Kidney (tissue), 14 donors: ENCODE data around the gene CIART. TPM values are rescaled to one million over a fixed set of nuclear protein-coding genes. Genes with fewer than 3 reads are reported as not detected.

Experiments used
- DNase-seq, 5 donors: peaks; one replicate each; pipeline ENCODE4 v3.0.0-alpha.2; 2013 to 2020
- FAIRE-seq: peaks from 2 replicates; lab custom pipeline; 2012; peaks lifted over from hg19 to GRCh38; lab: Jason Lieb, UNC
- H3K27ac ChIP-seq, 2 donors: one replicate each; pipeline ENCODE4 v1.7.0; 2013; ENCODE audit warnings: low read depth in 2 of 2, low read length in 2 of 2, inconsistent platforms in 1 of 2
- H3K27me3 ChIP-seq: one replicate; pipeline ENCODE4 v1.7.1; 2013; ENCODE audit warnings: low read length, inconsistent platforms; ENCODE audit not compliant: control insufficient read depth, insufficient read depth
- H3K36me3 ChIP-seq, 3 donors: one replicate each; pipeline versions ENCODE4 v1.7.0 to v1.7.1; 2013; ENCODE audit warnings: low read length in 3 of 3, control low read depth in 1 of 3, inconsistent platforms in 1 of 3; ENCODE audit not compliant: insufficient read depth in 3 of 3, control insufficient read depth in 2 of 3
- H3K4me1 ChIP-seq, 3 donors: one replicate each; pipeline versions ENCODE4 v1.7.0 to v1.7.1; 2013; ENCODE audit warnings: low read length in 3 of 3, inconsistent platforms in 1 of 3, low read depth in 1 of 3; ENCODE audit not compliant: control insufficient read depth in 2 of 3, insufficient read depth in 2 of 3
- H3K4me3 ChIP-seq, 3 donors: one replicate each; pipeline versions ENCODE4 v1.7.0 to v1.8.1; 2013; ENCODE audit warnings: low read length in 3 of 3, control low read depth in 1 of 3, inconsistent platforms in 1 of 3
- H3K9ac ChIP-seq, 3 donors: one replicate each; pipeline versions ENCODE4 v1.7.0 to v1.7.1; 2013; ENCODE audit warnings: low read length in 3 of 3, control low read depth in 1 of 3, inconsistent platforms in 1 of 3
- H3K9me3 ChIP-seq, 3 donors: one replicate each; pipeline versions ENCODE4 v1.7.0 to v1.7.1; 2013; ENCODE audit warnings: low read length in 3 of 3, control low read depth in 1 of 3, inconsistent platforms in 1 of 3; ENCODE audit not compliant: control insufficient read depth in 2 of 3, insufficient read depth in 1 of 3
- intact Hi-C: fragments of 100-400 bp; cut with DNase I; formaldehyde crosslinking; loops from one replicate; pipeline ENCODE4 v1.11.1; 2022
- polyA plus RNA-seq: library from polyadenylated mRNA; stranded (reverse); fragments of 350-450 nt; fragmentation: Illumina TruSeq; extraction: RNeasy Lipid Tissue Mini Kit (QIAGEN cat#74804); gene quantifications from one replicate; pipeline ENCODE4 v1.2.3, GENCODE V29; 2014; ENCODE audit warnings: low read depth, low replicate concordance; ENCODE audit not compliant: insufficient read depth
- total RNA-seq: library from RNA; stranded (reverse); fragmentation: NEBNext Ultra II Directional; extraction: Animal tissue kit (Norgen Biotek cat#: 25700); gene quantifications from one replicate; pipeline ENCODE4 v1.2.1, GENCODE V29; 2021
- TF ChIP-seq, protein P1 (sequence below): IDR thresholded peaks from 3 replicates; pipeline ENCODE4 v1.5.1; 2012; ENCODE audit warnings: mild to moderate bottlenecking, moderate library complexity, borderline replicate concordance; ENCODE audit not compliant: insufficient read depth; ENCODE audit errors: extremely low read depth
- donor health status: control.
- donor health status: control.
- donor health status: control.
- donor health status: control.
- donor health status: control.
- donor health status: DM: yes; HTN: yes; CAD: no.
- donor health status: Normal renal cell carcinoma (clear cell type).

Gene CIART
- total and polyA plus RNA-seq, 2 donors from 2014 or later: 8.8 to 9.1 TPM

DNA sequence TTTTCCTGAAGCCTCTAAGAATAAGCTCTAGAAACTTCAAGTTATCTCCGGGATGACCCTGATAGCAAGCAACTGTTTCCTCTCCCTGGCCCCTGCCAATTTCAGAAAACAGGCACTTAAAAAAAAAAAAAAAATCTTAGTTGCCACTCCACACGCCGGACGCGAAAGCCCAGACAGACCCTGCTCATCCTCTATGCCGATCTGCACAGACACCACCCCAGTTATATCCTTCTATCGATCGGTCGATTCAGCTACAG is 48.1 kb upstream of the CIART start:
- intact Hi-C loops: no loop called here
- H3K9me3 ChIP-seq: no peaks in the 10 kb centered on the region

DNA sequence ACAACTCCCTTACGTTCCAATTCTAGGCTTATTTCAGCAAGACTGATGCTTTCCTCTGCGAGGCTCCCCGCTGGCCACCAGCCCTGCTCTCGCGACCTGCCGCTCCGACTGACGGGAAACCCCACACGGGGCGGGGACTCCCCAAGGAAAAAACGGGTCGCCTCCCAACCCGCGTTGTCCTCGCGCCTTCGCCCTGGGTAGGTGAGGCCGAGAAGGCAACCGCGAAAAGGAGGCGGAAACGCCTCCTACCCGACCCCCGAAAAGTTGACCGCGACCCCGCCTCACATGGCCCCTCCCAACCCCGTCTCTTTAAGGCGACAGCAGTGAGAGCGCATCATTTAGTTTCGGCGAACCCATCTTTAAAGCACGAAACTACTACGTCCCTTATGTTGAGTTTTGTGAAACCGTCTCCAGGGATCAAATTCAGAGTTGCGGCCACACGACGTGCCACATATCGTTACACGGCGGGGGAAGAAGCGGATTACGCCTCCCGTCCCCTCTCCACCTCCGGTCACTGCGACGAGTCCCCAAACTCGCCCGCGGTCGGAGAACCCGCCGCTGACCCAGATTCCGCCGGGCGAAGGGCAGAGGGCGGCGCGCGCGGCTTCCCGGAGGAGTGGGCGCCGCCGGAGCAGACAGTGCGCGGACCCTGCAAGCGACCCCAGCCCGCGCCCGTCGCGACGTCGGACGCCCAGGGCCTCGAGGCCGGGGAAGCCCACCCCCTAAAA is 47.6 kb upstream of the CIART start:
- no peaks in the 10 kb centered on the region for H3K9me3 ChIP-seq
- no peaks in the 10 kb centered on the region for H3K36me3 ChIP-seq
- H3K4me3 ChIP-seq: peak overlapping the region; percentile 80 to 98 (median 88)
- peaks cover 0 to 3% (median 0%) of the 10 kb centered on the region in 3 donors for H3K4me1 ChIP-seq
- H3K9ac ChIP-seq: peak overlapping the region; percentile 72 to 97 (median 97)
- H3K27me3 ChIP-seq: no peaks in the 10 kb centered on the region
- TF ChIP-seq, protein P1, sequence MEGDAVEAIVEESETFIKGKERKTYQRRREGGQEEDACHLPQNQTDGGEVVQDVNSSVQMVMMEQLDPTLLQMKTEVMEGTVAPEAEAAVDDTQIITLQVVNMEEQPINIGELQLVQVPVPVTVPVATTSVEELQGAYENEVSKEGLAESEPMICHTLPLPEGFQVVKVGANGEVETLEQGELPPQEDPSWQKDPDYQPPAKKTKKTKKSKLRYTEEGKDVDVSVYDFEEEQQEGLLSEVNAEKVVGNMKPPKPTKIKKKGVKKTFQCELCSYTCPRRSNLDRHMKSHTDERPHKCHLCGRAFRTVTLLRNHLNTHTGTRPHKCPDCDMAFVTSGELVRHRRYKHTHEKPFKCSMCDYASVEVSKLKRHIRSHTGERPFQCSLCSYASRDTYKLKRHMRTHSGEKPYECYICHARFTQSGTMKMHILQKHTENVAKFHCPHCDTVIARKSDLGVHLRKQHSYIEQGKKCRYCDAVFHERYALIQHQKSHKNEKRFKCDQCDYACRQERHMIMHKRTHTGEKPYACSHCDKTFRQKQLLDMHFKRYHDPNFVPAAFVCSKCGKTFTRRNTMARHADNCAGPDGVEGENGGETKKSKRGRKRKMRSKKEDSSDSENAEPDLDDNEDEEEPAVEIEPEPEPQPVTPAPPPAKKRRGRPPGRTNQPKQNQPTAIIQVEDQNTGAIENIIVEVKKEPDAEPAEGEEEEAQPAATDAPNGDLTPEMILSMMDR: no peak
- peak overlapping the region; percentile 93 to 94 for H3K27ac ChIP-seq
- intact Hi-C loops: no loop called here
- DNase-seq (peak; percentile 76 to 94 (median 88)), FAIRE-seq (no peak)

More for the DNA sequence above, 48.1 kb upstream of the CIART start:
- H3K27me3 ChIP-seq: no peaks in the 10 kb centered on the region
- DNase-seq (no peak), FAIRE-seq (no peak)
- H3K4me3 ChIP-seq: peak overlapping the region; percentile 80 to 98 (median 88)
- TF ChIP-seq, protein P1: no peak
- peaks cover 0 to 3% (median 0%) of the 10 kb centered on the region in 3 donors for H3K4me1 ChIP-seq
- peak overlapping the region; percentile 93 to 94 for H3K27ac ChIP-seq
- no peaks in the 10 kb centered on the region for H3K36me3 ChIP-seq
- peak overlapping the region; percentile 63 to 97 (median 97) for H3K9ac ChIP-seq

DNA sequence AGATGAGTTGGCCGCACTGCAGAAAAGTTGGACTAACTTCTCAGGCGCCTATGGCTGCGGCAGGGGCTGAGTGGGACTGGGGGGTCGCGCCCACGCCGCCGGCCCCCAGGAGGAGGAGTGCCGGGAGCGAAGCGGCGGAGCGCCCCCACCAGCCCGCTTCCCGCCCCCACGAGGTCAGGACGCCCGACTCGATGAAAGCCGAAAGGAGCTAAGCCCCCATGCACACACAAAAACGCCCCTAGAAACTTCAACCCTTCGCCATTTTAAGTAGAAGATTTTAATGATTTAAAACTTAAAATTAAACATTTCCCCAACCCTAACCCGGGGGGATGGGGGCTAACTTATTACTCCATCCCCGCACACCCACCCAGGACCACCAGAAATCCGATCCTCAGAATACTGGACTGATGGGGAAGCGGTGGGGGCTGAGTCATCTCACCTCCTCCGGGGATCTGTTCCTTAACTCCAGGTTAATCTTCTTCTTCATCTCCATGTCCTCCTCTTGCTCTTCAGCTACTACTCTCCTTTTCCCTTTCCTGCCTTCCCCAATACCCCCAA is 47.0 kb upstream of the CIART start:
- FAIRE-seq (no peak), DNase-seq (peak in 4 of 5 donors; percentile 32 to 62 (median 56))
- intact Hi-C loops: no loop called here
- TF ChIP-seq, protein P1: no peak
- H3K4me1 ChIP-seq: peaks cover 0 to 3% (median 0%) of the 10 kb centered on the region in 3 donors
- H3K27ac ChIP-seq: peak overlapping the region; percentile 93 to 94
- H3K4me3 ChIP-seq: peak overlapping the region; percentile 80 to 98 (median 88)
- H3K27me3 ChIP-seq: no peaks in the 10 kb centered on the region
- H3K9me3 ChIP-seq: no peaks in the 10 kb centered on the region
- no peaks in the 10 kb centered on the region for H3K36me3 ChIP-seq
- peak overlapping the region; percentile 72 to 97 (median 85) for H3K9ac ChIP-seq
